MM.1S (cell line): ENCODE measurements around the gene NXPH1.

Experiments
- EZH2 ChIP-seq: fragments of 300-600 bp; sonication (generic); optimal IDR thresholded peaks from 2 replicates; pipeline ENCODE3; 2017; ENCODE audit warnings: low read depth, mild to moderate bottlenecking, antibody characterized with exemption, low read length, mixed read lengths
- TF ChIP-seq, protein P1 (sequence below): fragments of 300-600 bp; sonication (generic); IDR thresholded peaks from 2 replicates; pipeline ENCODE4 v1.5.1; 2016; ENCODE audit warnings: antibody characterized with exemption, low read length, mixed read lengths

DNA sequence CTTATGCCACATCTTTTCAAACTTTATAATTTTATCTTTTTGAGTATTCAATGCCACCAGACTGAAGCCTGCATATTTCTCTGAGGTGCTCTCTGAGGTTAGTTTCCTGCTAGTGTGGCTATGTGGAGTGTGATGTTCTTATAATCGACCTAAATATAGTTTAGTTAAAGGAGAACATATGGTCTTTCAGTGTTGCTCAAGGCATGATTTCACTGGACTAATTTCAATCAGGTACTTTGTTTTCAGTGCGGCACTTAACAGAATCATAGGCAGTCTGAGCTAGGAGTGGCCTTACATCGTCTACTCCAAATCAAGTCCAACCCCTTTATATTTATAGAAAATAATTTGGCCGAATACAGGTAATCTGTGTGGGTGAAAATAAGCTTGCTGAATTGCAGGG, 134.2 kb downstream of the NXPH1 start:
- no peak for TF ChIP-seq EZH2
- TF ChIP-seq, protein P1, sequence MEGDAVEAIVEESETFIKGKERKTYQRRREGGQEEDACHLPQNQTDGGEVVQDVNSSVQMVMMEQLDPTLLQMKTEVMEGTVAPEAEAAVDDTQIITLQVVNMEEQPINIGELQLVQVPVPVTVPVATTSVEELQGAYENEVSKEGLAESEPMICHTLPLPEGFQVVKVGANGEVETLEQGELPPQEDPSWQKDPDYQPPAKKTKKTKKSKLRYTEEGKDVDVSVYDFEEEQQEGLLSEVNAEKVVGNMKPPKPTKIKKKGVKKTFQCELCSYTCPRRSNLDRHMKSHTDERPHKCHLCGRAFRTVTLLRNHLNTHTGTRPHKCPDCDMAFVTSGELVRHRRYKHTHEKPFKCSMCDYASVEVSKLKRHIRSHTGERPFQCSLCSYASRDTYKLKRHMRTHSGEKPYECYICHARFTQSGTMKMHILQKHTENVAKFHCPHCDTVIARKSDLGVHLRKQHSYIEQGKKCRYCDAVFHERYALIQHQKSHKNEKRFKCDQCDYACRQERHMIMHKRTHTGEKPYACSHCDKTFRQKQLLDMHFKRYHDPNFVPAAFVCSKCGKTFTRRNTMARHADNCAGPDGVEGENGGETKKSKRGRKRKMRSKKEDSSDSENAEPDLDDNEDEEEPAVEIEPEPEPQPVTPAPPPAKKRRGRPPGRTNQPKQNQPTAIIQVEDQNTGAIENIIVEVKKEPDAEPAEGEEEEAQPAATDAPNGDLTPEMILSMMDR, result no peak
